Measurements from ENCODE around the gene SRPK2.
"Not testable (repeated sequence)": the region's sequence is repeated elsewhere in the genome, so short reads cannot be mapped to it uniquely, and the experiment has no call there.

SRPK2 gene

GRCh38 chr7:105339404-105340323 lies 49.1 kb downstream of the SRPK2 start:
- DNase-seq: no peak

GRCh38 chr7:105337529-105337928 lies 51.2 kb downstream of the SRPK2 start:
- no peak for DNase-seq

GRCh38 chr7:105336009-105336408 lies 52.7 kb downstream of the SRPK2 start:
- no peak for DNase-seq

GRCh38 chr7:105332661-105333060 lies 56.1 kb downstream of the SRPK2 start:
- not testable (repeated sequence) for DNase-seq

- no peak for DNase-seq
Observed at GRCh38 chr7:105330526-105330925, 58.2 kb downstream of the SRPK2 start.

GRCh38 chr7:105327201-105327600 lies 61.5 kb downstream of the SRPK2 start:
- no peak for DNase-seq

- no peak for DNase-seq
Observed at GRCh38 chr7:105325216-105325904, 63.4 kb downstream of the SRPK2 start.

GRCh38 chr7:105324606-105325005 lies 64.1 kb downstream of the SRPK2 start:
- not testable (repeated sequence) for DNase-seq

- DNase-seq: no peak
Observed at GRCh38 chr7:105323366-105323765, 65.4 kb downstream of the SRPK2 start.

- no peak for DNase-seq
Observed at GRCh38 chr7:105322655-105323277, 66.0 kb downstream of the SRPK2 start.

GRCh38 chr7:105321754-105322455 lies 66.8 kb downstream of the SRPK2 start:
- DNase-seq: no peak

- DNase-seq: no peak
Observed at GRCh38 chr7:105320896-105321295, 67.8 kb downstream of the SRPK2 start.

- no peak for DNase-seq
Observed at GRCh38 chr7:105319578-105319977, 69.1 kb downstream of the SRPK2 start.

- no peak for DNase-seq
Observed at GRCh38 chr7:105316578-105317344, 72.0 kb downstream of the SRPK2 start.

GRCh38 chr7:105315357-105315756 lies 73.4 kb downstream of the SRPK2 start:
- no peak for DNase-seq

- DNase-seq: no peak
Observed at GRCh38 chr7:105309235-105310169, 79.2 kb downstream of the SRPK2 start.

GRCh38 chr7:105307163-105307672 lies 81.5 kb downstream of the SRPK2 start:
- DNase-seq: peak in 7 of 56 donors; percentile 2 to 31 (median 9)

GRCh38 chr7:105306298-105306748 lies 82.4 kb downstream of the SRPK2 start:
- no peak for DNase-seq

GRCh38 chr7:105305633-105306032 lies 83.1 kb downstream of the SRPK2 start:
- no peak for DNase-seq
